HG02885 (cell line): ENCODE results near the gene CCDC192.
"Not testable (repeated sequence)": the region's sequence is repeated elsewhere in the genome, so short reads cannot be mapped to it uniquely, and the experiment has no call there.

ENCODE experiments used
- ATAC-seq: cut with Tn5 transposase; IDR thresholded peaks from one replicate; pipeline ENCODE4 v1.9.1; 2021; ENCODE audit warnings: mild to moderate bottlenecking; ENCODE audit not compliant: unreplicated experiment, poor library complexity

CCDC192 gene

DNA sequence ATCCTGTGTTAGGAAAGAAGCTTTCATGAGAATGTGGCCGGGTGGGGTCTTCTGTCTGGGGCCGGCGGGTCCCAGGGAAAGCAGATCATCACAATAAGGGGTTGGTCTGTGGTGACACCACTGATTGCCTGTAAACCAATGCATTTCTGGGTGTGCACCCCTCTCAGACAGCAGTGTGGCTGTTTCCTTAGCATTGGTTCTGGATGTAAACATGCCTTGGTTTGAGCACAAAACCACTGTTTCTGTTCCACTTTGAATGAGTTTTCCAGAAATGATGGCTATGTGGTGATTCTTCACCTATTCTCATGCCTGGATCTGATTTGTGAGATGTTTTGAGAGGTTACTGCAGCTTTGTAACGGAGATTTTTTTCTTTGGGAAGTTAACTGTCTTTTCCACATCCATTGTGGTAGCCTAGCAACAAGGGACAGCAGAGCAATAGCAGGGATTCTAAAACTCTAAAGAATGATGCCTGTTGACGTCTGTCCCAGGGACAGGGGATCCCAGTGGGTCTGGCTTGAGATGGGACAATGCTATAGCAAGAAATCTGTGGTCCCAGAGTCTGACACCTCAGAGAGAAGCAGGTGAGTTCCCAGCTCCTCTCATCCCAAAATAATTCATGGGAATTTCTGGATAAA is at the start of gene CCDC192:
CCDC192 (plus strand) TSS at position 466 of the 636 bp plus-strand sequence; CDS start at position 521, 55 bp downstream.
- no peak for ATAC-seq

DNA sequence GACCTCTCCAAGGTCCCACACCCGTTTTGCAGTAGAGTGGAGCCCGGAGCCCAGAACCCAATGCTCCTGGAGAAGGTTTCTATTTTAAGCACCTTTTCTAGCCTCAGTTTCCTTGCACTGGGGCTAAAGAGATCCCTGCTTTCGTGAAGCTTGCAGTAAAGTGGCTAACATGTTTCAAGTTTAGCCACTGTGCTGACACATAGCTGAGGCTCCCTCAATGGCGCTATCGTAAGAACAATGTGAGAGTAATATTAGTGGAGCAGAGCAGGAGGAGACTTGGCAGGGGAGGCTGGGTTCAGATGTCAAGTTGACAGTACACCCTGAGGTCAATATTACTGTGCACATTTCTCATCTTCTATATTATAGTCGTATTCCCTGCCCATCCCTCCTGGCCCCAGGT is 46.4 kb upstream of the CCDC192 start:
- ATAC-seq, result no peak

DNA sequence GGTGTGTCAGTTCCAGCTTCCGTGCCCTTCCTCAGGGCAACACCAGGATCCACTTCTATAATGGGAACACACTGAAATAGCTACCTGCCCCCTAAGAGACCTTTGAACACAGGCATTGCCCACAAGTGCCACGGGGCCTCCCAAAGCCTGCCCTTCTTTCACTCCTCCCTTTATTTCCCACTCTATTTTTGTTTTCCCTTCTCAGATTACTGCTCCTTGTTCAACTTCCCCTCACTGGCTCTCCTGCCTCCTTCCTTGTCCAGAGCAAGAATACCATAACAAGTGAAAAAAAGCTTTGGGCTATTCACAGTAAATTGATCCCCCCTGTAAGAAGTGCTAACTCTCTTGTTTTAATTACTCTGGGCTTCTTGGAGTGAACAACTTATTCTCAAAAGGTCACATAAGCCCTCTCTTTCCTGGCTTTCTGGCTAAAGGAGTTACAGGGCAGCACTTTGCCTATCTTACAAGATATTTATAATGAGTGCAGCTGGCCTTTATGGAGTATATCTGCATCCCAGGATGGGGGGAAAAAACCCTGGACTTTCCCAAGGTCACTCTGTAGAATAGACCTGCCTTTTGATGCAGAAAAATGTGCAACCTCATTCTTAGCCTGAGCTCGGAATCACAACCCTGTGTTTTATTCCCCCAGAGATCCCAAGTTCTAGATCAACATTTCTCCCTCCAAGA is 43.0 kb upstream of the CCDC192 start:
- no peak for ATAC-seq

DNA sequence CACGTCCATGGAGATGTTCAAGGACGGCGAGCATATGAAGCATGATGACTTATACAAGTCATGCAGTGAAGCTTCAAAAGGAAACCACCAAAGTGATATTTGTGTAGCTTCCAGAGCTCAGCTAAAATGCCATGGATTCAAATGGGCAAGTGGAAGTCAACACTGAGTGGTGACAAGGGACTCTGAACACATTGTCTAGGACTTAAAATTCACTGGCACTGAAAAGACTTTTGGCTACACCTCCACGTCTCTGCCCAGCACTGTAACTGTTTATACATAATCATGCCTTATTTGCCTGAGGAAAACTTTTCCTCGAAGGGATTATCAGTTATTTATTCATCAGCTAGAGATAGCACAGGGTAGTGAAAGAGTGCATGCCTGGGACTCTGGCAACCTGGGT is 39.1 kb upstream of the CCDC192 start:
- no peak for ATAC-seq

GRCh38 chr5:127665641-127666040 is 37.5 kb upstream of the CCDC192 start:
- no peak for ATAC-seq

DNA sequence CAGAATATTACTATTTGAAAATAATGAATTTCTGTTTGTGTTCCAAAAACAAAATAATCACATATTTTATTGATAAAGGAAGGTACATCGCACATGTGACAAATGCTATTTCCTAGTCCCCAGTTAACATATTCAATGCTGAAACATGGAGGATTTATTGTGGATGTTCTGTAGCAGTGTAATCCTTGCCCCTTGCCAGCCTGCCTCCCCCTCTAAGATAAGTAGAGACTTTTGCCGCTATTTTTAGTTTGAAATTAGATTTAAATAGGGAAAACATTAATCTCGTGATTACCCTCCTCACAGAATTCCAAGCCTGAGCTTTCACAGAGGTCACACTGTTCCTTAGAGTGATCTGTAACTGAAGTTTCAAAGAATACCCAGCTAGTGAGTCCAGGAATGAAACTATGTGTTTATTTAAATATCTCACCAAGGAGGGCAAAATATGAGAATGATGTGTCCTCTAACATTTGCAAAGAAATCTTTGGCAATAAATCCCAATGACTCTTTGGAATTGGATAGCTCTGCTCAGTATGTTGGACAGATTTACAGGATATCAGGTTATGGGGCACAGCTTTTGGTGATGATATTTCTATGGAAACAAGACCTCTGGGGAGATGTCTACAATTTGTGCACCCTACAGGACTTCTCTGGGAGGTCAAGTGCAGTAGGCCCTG is 37.0 kb upstream of the CCDC192 start:
- no peak for ATAC-seq

DNA sequence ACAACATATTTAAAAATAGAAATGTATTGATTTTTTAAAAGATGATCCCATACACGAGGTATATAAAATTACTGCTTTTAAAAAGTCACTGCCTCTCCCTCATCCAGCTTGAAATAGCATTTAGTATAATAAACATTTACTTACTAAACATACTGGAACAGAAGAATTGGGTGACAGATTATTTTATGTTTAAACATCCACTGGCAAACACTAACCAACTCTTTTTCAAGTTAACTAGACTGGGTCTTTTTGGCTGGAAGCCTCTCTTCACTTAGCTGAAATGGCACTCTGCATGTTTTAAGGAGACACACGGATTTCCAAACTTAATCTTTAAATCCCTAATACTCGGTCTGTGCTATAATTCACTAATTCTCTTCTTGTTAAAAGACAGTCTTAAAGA is 35.3 kb upstream of the CCDC192 start:
- ATAC-seq, result no peak

DNA sequence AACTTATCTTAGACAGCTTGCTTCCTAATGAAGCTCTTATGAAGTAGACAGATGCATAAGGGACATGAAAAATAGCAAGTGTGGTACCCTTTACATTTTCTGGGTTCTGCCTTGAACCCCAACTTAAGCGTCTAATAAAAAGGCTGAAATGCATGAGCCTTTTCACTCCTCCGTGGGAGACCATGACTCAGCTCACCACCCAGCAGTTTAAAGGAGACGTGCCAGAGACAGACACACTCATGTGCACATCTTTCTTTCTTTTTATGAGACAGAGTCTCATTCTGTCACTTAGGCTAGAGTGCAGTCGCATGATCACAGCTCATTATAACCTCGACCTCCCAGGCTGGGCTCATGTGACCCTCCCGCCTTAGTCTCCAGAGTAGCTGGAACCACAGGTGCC is 32.0 kb upstream of the CCDC192 start:
- ATAC-seq, result no peak

DNA sequence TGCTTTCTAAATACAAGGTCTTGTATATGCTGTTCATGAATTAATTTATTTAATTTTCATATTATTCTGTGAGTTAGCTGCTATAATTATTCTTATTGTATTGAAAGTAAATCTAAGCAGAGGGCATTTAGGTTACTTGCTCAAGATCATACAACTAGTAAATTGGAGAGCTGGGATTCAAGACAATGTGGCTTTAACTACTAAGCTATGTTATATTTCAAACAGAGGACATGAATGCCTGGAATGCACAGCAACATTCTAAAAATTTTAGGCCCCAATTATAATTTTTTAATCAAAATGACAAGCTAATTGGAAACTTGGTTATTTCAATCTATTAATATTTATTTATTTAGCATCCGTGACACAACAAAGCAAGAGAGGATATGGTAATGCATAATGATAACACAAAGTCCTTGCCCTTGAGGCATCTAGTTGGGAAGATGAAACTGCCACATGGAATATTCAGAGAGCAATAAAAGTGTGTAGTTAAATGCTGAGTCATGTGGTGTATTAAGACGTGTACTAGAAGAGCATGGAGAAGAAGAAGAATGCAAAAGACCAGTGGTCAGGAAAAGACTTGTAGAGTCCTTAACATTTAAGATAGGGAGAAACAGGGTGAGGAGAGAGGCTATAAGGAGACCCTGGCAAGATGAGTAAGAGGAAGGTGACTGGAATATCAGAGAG is 29.9 kb upstream of the CCDC192 start:
- ATAC-seq, result no peak

DNA sequence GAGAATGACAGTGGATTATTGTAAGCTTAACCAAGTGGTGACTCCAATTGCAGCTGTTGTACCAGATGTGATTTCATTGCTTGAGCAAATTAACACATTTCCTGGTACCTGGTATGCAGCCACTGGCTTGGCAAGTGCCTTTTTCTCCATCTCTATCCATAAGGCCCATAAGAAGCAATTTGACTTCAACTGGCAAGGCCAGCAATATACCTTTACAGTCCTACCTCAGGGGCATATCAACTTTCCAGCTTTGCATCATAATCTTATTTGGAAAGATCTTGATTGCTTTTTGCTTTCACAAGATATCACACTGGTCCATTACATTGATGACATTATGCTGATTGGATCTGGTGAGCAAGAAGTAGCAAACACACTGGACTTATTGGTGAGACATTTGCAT is 26.2 kb upstream of the CCDC192 start:
- ATAC-seq, result not testable (repeated sequence)

- ATAC-seq, result not testable (repeated sequence)
Observed at GRCh38 chr5:127679691-127680330, 23.4 kb upstream of the CCDC192 start.

GRCh38 chr5:127680595-127680994 is 22.6 kb upstream of the CCDC192 start:
- ATAC-seq, result no peak

DNA sequence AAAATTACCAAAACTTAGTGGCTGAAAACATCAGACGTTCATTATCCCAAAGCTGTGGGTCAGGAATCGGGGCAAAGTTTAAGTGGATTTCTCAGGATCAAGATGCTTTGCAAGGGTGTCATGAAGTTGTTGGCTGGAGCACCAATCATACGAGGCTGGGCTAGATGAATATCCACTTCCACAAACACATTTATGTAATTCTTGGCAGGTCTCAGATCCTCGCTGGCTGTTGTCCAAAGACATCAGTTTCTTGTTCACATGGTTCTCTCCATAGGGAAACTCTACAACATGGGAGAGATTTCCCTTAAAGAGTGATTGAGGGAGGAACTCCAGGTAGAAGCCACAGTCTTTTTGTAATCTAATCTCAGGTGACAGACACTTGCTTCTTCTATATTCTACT is 20.2 kb upstream of the CCDC192 start:
- no peak for ATAC-seq

DNA sequence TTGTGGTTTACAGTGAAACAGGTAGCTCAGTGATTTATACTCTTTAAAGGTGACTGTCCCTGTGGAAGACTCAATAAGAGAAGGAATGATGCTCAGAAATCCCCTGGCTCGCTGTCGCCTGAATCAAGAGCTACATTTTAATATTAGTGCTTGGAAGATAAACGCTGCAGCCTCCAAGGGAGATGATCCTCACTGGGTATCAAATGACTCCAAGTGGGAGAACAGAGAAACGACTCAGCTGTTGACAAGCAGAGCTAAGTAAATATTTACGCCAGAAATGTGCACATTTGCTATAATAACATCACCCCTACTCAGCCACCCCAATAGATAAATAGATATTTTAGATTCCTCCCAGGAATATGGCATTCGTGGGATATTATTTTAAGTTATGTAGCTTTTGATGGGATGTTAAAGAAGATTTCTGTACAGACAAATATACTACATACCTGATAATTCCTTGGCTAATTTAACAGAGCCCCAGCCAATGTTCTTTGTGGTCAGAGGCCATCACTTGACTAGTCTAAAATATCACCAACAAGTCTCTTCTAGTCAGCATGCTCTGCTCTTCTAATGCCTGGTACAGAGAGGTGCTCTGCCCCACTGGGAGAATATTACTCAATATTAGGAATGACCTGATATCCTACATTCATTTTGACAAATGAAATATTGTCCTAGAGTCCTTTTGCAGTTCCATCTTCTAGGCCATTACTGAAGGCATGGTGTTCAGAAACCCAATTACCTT is 18.3 kb upstream of the CCDC192 start:
- no peak for ATAC-seq

DNA sequence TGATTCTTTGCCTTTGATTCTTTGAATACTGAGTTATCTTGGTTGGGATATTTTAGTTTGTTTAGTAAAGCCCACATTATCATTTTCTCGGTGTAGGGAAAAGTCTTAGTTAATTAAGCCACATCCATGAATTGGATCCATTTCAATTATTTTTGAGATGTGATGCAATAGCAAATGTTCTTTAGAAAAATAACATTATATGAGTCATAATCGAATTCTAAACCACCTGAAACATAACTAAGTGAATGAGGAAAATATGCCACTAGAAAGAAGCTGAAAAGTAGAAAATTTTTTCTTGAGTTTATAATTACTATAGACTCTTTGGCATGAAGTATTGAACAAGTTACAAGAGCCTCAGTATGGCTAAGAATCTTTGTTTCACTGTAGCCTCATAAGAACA is 17.5 kb upstream of the CCDC192 start:
- no peak for ATAC-seq

DNA sequence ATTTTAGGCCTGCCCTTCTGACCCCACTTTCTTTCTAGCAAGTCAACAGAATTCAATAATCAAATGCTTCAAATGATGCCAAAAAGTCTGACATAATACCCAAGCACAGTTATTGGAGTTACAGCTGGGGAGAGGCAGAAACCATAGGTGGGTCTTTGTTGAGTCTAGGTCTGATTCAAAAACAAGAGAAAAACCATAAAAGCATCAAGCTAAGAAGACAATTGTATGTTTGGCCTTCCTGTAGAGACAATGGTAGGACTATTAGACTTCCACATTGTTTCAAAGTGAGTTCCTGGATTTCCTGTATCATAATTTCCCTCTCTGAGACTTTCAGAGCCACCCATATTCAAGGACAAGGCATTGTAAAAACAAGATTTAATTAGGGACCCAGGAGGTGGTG is 16.8 kb upstream of the CCDC192 start:
- no peak for ATAC-seq

- ATAC-seq, result no peak
Observed at GRCh38 chr5:127694518-127695171, 8.5 kb upstream of the CCDC192 start.

DNA sequence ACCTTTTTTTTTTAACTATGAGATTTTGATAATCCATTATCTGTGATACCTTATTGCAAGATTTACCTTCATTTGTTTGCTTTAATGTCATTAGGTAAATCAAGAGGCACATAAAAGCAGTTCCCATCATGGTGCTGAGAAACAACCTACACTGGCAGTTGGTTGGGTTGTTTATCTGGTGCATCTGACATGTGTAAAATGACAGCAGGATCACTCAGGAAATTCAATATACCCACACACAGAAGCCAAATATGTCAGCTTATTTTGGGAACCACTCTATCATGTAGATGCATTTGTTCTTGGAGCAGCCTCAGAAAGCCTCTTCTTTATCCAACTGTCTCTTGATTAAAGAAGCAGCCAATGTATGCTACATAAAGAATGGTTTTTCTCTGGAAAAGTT is 7.8 kb upstream of the CCDC192 start:
- ATAC-seq, result no peak

- ATAC-seq, result no peak
Observed at GRCh38 chr5:127696683-127697082, 6.5 kb upstream of the CCDC192 start.
